Measurements from ENCODE around the gene PIK3CD. TPM values are rescaled to one million over a fixed set of nuclear protein-coding genes. Genes with fewer than 3 reads are reported as not detected.
A peak's percentile ranks its signal among the peaks of the same experiment; 100 is the strongest.
"Not testable (repeated sequence)": the region's sequence is repeated elsewhere in the genome, so short reads cannot be mapped to it uniquely, and the experiment has no call there.

The PIK3CD gene
- total RNA-seq, 2 donors from 2014 or later, result 4.4 to 7.4 TPM

GRCh38 chr1:9651220-9651564, 339 bp upstream of the PIK3CD start:
- no peak for DNase-seq
- no peak for ATAC-seq
- intact Hi-C loops (cut with DNase I), result no loop called here

- DNase-seq (peak; percentile 41), ATAC-seq (peak; percentile 48 to 57)
- intact Hi-C loops (cut with DNase I), result no loop called here
Observed at GRCh38 chr1:9652379-9653209, 1.1 kb downstream of the PIK3CD start.

- DNase-seq (no peak), ATAC-seq (no peak)
- intact Hi-C loops (cut with DNase I), result no loop called here
Observed at GRCh38 chr1:9653210-9653490, 1.6 kb downstream of the PIK3CD start.

- intact Hi-C loops (cut with DNase I), result no loop called here
- ATAC-seq (no peak), DNase-seq (no peak)
Observed at GRCh38 chr1:9653491-9654050, 2.0 kb downstream of the PIK3CD start.

GRCh38 chr1:9654051-9654833, 2.7 kb downstream of the PIK3CD start:
- intact Hi-C loops (cut with DNase I), result no loop called here
- ATAC-seq (no peak), DNase-seq (no peak)

- DNase-seq (no peak), ATAC-seq (no peak)
- intact Hi-C loops (cut with DNase I), result no loop called here
Observed at GRCh38 chr1:9654834-9655723, 3.5 kb downstream of the PIK3CD start.

GRCh38 chr1:9655836-9656235, 4.3 kb downstream of the PIK3CD start:
- intact Hi-C loops (cut with DNase I), result no loop called here
- ATAC-seq (no peak), DNase-seq (no peak)

GRCh38 chr1:9657521-9658032, 6.0 kb downstream of the PIK3CD start:
- DNase-seq (no peak), ATAC-seq (no peak)
- intact Hi-C loops (cut with DNase I), result no loop called here

GRCh38 chr1:9658199-9658598, 6.7 kb downstream of the PIK3CD start:
- intact Hi-C loops (cut with DNase I), result no loop called here
- DNase-seq, result no peak
- no peak for ATAC-seq

GRCh38 chr1:9659328-9659727, 7.8 kb downstream of the PIK3CD start:
- DNase-seq (peak; percentile 34), ATAC-seq (peak in 1 of 2 donors; percentile 77)
- intact Hi-C loops (cut with DNase I), result no loop called here

GRCh38 chr1:9663257-9663656, 11.7 kb downstream of the PIK3CD start:
- intact Hi-C loops (cut with DNase I), result no loop called here
- DNase-seq, result no peak
- ATAC-seq, result no peak

- ATAC-seq, result no peak
- no peak for DNase-seq
- intact Hi-C loops (cut with DNase I), result no loop called here
Observed at GRCh38 chr1:9665193-9665592, 13.7 kb downstream of the PIK3CD start.

- intact Hi-C loops (cut with DNase I), result no loop called here
- ATAC-seq (no peak), DNase-seq (no peak)
Observed at GRCh38 chr1:9668080-9668479, 16.5 kb downstream of the PIK3CD start.

GRCh38 chr1:9670085-9670484, 18.6 kb downstream of the PIK3CD start:
- DNase-seq, result no peak
- intact Hi-C loops (cut with DNase I), result no loop called here
- ATAC-seq, result no peak

- ATAC-seq (no peak), DNase-seq (no peak)
- intact Hi-C loops (cut with DNase I), result no loop called here
Observed at GRCh38 chr1:9671377-9672140, 20.0 kb downstream of the PIK3CD start.

- intact Hi-C loops (cut with DNase I), result no loop called here
- DNase-seq (no peak), ATAC-seq (no peak)
Observed at GRCh38 chr1:9672444-9672843, 20.9 kb downstream of the PIK3CD start.

- ATAC-seq, result no peak
- intact Hi-C loops (cut with DNase I), result no loop called here
- DNase-seq, result no peak
Observed at GRCh38 chr1:9675393-9675792, 23.9 kb downstream of the PIK3CD start.

- DNase-seq; ATAC-seq; intact Hi-C loops (cut with DNase I): not testable (repeated sequence)
Observed at GRCh38 chr1:9676128-9676527, 24.6 kb downstream of the PIK3CD start.

Measured in left cardiac atrium (tissue), 4 donors.